ENCODE results near the gene PTPRF.
"Not testable (repeated sequence)": the region's sequence is repeated elsewhere in the genome, so short reads cannot be mapped to it uniquely, and the experiment has no call there.

Gene PTPRF

DNA sequence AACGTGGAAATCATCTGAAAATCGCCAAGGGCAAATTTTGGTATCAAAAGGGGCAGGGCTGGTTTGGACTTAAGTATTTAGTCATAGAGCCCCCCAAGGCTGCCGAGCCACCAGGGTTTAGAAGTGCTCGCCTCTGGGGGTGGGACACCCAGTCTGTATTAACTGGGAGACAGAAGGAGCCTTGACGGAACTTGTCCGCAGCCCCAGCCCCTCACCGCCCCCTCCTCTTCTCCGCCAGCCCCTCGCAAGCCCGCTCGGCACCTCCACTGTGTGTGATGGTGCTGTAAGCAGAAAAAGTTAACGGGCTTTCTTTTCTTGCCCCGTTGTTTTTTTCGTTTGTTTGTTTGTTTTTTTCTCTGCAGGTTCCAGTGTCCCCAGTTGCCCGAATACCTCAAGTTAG is 81.7 kb downstream of the PTPRF start:
- no peak for DNase-seq

DNA sequence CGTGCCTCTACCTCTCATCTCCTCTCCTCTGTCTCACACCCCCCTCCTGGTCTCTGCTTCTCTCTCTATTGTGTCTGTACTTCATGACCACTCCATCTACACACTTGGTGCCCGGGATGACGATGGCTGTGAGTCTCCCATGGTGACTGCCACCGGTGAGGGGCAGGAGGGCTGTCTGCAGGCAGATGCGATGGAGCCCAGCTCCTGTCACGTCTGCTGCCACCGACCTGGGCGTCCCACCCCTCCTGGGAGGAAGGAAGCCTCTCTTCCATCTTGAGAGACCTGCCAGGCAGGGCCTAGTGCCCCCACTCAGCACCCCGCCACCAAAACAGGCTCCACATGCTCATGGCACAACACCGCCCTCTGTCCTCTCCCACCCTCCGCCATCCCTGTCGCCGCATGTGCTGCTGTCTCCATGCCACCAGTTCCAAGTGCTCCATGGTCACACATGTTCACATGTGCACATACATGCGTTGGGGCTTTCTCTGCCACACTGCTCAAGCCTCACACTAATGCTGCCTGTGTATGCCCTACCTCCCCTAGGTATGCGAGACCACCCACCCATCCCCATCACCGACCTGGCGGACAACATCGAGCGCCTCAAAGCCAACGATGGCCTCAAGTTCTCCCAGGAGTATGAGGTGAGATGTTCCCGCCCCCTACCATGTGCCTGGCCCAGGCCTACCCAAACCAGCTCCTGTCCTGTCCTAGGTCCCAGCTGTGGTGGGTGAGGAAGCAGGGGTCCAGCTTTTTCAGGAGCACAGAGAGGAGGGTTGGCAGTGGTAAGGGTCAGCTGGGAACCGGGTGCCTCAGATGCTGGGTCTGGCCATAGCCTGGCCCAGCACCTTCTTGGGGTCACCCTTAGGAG is 82.6 kb downstream of the PTPRF start:
- no peak for DNase-seq

DNA sequence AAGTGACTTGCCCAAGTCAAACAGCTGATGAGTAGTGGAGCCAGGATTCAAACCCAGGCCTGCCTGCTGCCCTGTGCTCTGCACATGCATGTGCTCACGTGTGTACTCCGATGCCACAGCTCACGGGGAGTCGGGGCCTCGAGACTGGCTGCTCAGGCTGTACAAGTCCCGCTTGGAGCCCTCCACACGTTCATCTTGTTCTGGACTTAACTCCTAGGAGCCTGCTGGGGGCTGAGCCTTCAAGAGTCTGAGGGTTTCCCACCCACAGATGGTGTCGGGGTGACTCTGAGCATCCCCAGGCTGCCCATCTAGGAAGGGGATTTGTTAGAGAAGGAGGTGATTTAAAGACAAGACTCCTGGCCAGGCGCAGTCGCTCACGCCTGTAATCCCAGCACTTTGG is 83.5 kb downstream of the PTPRF start:
- DNase-seq = no peak

DNA sequence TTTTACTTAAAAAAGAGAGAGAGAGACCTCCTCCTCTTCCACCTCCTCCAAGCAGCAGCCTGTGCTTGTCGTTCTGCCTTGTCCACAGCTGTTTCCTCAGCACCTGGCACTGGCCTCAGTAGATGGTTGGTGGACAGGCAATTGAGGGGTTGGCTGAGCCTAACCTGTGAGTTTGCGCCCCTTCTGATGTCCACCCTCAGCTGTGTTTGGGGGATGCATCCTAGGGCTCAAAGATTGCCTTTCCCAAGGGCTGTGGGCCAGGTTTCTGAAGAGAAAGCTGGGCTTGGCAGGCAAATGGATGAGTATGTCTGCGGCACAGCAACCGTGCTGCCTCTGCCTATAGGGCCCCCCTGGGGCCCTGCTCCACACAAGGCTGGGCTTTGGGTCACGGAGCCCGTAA is 84.2 kb downstream of the PTPRF start:
- DNase-seq = no peak

DNA sequence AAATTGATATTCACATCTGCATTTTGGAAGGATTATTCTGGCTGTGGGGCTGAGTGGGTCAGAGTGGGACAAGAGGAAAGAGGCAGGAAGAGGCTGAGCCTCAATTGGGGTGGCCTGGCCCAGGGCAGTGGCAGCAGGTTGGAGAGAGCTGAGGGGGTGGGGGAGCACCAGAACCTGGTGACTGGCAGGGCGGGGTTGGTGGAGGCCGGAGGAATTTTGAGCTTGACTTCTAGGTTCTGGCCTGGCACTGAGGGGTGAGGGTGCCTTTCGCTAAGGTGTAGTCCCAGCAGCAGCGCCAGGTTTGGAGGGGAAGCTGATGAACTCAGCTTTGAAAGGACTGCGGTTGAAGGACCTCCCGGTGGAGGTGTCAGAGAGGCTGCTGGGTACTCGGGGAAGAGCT is 85.7 kb downstream of the PTPRF start:
- DNase-seq = no peak

DNA sequence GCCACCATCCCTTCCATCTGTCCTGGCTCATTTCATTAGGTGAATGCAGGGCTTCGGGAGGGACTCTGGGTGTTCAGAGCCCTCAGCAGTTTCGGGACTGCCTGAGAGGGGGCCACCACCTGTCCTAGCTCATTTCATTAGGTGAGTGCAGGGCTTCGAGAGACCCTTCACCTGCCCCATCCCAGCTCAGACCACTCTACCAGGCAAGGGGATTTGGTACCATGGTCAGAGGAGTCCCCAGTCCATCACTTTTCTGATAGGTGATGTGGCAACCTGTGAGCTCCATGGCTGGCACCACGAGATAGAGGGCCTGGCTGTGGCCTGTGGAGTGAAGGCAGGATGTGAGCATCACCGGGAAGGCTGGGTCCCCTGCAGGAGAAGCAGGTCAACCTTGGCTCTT is 86.3 kb downstream of the PTPRF start:
- no peak for DNase-seq

DNA sequence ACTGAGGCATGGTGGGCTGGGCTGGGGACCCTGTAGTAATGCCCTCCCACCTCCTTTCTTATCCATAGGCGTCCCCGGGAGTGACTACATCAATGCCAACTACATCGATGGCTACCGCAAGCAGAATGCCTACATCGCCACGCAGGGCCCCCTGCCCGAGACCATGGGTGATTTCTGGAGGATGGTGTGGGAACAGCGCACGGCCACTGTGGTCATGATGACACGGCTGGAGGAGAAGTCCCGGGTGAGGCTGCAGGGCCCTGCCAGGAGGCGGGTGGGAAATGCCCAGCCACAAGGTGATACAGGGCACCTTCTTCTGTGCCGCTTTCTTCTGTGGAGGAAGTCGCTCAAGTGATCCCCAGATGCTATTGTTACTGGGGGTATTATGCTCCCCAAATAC is 87.0 kb downstream of the PTPRF start:
- DNase-seq = no peak

DNA sequence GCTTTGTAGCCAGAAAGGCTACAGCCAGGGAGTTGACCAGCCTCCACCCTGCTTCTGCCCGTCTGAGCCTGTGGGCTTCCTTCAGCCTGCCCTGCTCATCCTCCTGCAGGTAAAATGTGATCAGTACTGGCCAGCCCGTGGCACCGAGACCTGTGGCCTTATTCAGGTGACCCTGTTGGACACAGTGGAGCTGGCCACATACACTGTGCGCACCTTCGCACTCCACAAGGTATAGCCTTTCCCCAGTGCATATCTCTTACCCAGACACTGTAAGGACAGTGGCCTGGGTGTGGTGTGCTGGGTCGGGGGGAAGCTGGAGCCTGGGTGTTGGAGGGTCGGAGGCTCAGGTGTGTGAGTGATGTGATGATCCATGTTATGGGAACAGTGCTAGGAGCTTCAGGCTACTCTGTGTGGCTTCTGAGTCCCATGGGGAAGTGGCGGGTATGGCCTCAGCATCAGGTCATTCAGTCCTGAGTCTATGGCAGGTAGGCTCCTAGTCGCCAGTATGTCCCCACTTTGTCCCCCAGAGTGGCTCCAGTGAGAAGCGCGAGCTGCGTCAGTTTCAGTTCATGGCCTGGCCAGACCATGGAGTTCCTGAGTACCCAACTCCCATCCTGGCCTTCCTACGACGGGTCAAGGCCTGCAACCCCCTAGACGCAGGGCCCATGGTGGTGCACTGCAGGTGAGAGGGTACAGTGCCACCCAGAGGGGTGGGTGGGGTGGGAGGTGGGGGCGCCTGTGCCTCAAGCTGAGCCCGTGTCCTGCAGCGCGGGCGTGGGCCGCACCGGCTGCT is 88.0 kb downstream of the PTPRF start:
- DNase-seq = no peak

DNA sequence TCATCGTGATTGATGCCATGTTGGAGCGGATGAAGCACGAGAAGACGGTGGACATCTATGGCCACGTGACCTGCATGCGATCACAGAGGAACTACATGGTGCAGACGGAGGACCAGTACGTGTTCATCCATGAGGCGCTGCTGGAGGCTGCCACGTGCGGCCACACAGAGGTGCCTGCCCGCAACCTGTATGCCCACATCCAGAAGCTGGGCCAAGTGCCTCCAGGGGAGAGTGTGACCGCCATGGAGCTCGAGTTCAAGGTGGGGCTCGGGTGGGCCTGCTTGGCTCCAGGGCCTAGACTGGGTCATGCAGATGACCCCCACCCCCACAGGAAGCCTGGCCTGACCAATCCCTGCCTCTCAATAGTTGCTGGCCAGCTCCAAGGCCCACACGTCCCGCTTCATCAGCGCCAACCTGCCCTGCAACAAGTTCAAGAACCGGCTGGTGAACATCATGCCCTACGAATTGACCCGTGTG is 88.7 kb downstream of the PTPRF start:
- DNase-seq = no peak

DNA sequence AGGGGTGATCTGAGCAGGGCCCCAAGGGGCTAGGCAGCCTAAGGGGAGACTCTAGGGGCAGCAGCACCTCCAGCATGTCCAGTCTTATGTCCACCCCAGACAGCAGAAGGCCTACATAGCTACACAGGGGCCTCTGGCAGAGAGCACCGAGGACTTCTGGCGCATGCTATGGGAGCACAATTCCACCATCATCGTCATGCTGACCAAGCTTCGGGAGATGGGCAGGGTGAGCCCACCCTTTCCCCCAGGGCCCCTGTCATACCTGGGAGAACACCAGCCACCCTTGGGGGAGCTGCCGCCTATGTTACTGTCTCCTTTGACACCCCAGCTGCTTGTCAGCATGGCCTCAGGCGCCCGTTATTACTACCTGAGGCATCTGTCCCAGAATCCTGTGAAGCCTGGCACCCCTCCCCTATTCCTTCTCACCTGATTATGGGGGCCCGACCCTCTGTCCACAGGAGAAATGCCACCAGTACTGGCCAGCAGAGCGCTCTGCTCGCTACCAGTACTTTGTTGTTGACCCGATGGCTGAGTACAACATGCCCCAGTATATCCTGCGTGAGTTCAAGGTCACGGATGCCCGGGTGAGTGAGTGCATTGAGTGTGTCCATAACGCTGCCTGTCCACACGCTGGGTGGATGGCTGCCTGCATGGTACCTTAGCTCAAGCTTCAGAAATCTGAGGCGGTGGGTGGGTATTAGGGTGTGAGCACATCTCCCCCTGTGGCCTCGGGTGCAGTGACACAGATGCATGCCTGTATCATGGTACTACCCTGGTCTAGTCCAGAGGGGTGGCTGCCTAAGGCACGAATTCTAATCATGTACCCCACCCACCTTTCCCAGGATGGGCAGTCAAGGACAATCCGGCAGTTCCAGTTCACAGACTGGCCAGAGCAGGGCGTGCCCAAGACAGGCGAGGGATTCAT is 89.6 kb downstream of the PTPRF start:
- no peak for DNase-seq

DNA sequence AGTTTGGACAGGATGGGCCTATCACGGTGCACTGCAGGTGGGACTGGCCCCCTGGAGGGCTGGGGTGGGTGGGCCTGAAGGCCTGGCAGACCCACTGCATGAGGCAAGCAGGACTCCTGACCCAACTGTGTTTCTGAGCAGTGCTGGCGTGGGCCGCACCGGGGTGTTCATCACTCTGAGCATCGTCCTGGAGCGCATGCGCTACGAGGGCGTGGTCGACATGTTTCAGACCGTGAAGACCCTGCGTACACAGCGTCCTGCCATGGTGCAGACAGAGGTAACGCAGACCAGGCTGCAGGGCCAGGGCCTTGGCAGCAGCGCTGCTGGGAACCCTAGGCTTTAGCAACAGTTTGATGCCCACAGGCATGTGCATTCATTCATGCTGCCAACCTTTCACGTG is 90.3 kb downstream of the PTPRF start:
- no peak for DNase-seq

DNA sequence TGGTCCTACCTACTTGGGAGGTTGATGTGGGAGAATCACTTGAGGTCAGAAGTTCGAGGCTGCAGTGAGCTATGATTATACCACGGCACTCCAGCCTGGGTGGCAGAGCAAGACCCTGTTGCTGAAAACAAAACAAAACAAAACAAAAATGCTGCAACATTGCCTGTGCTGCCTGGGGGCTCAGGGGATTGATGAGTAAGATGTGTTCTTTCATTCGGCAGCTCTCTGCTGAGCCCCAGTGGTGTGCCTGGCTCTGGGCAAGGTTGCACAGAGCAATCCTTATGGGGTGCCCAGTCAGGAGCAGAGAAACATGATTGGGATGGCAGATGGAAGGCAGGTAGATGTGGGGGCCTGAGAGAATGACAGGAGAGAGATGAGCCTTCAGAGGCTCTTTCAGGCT is 90.7 kb downstream of the PTPRF start:
- DNase-seq = no peak

DNA sequence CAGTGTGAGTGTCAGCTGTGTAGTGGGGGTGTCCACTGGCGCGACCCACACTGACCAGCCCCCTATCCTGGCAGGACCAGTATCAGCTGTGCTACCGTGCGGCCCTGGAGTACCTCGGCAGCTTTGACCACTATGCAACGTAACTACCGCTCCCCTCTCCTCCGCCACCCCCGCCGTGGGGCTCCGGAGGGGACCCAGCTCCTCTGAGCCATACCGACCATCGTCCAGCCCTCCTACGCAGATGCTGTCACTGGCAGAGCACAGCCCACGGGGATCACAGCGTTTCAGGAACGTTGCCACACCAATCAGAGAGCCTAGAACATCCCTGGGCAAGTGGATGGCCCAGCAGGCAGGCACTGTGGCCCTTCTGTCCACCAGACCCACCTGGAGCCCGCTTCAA is 91.2 kb downstream of the PTPRF start:
- DNase-seq = no peak

DNA sequence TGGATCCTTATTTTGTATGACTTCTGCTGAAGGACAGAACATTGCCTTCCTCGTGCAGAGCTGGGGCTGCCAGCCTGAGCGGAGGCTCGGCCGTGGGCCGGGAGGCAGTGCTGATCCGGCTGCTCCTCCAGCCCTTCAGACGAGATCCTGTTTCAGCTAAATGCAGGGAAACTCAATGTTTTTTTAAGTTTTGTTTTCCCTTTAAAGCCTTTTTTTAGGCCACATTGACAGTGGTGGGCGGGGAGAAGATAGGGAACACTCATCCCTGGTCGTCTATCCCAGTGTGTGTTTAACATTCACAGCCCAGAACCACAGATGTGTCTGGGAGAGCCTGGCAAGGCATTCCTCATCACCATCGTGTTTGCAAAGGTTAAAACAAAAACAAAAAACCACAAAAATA is 91.8 kb downstream of the PTPRF start:
- DNase-seq = no peak

DNA sequence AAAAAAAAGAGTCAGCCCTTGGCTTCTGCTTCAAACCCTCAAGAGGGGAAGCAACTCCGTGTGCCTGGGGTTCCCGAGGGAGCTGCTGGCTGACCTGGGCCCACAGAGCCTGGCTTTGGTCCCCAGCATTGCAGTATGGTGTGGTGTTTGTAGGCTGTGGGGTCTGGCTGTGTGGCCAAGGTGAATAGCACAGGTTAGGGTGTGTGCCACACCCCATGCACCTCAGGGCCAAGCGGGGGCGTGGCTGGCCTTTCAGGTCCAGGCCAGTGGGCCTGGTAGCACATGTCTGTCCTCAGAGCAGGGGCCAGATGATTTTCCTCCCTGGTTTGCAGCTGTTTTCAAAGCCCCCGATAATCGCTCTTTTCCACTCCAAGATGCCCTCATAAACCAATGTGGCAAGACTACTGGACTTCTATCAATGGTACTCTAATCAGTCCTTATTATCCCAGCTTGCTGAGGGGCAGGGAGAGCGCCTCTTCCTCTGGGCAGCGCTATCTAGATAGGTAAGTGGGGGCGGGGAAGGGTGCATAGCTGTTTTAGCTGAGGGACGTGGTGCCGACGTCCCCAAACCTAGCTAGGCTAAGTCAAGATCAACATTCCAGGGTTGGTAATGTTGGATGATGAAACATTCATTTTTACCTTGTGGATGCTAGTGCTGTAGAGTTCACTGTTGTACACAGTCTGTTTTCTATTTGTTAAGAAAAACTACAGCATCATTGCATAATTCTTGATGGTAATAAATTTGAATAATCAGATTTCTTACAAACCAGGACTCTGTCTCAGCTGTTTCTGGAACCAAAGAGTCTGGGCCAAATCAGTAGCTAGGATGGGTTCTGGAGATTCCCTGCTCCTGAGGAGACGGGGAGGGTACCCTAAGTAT is 92.5 kb downstream of the PTPRF start:
- no peak for DNase-seq

DNA sequence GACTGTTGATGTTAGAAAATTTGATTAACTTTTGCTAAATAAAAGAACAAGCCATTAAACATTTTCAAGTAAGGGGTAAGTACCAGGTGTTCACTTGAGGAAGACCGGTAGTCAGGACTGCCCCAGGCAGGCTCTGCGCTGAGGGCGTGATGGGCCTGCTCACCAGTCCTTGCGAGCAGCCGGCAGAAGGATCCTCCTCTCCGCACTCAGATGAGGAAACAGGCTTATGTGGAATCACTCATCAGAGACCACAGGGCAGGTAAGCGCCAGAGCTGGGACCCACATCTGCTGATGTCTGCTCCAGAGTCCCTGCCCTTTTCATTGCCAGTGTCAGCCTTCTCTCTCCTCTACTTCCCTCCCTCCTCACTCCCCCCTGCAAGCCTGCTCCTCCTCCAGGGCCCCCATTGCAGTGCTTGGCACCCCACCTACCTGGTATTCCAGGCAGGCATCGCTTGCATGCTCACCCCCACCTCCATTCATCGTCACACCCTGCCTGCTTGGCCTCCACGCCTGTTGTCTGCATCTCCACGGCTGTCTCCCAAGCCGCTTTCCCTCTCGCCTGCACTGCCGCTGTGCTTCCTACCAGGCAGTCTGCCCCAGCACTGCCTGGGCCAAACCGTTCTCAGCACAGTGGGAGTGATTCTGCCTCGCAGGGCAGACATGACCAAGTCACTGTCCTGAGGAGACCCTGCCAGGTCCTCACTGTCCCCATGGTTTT is 94.5 kb downstream of the PTPRF start:
- no peak for DNase-seq

DNA sequence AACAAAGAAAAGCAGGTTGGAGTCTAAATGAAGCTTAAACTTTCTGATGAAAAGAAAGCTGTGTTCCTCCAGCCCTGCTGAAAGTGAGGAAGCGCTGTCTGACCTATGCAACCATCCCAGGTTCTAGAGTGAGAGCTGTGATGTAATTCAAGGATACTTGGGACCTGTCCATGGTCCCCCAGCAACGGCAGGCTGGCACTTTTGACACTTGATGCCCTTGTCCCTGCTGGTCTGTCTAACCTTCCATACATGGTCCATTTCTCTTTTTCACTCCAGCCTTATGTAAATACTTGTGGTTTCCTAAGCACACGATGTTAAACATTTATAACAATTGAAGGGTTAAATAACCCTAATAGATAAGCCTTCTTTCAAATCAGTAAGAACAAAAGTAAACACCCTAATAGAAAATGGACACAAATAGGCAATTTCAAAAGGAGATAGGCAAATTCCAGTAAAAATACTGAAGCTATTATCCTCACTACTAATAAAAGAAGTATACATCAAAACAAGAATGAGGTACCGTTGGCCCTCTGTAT is 101.5 kb downstream of the PTPRF start:
- DNase-seq = no peak

DNA sequence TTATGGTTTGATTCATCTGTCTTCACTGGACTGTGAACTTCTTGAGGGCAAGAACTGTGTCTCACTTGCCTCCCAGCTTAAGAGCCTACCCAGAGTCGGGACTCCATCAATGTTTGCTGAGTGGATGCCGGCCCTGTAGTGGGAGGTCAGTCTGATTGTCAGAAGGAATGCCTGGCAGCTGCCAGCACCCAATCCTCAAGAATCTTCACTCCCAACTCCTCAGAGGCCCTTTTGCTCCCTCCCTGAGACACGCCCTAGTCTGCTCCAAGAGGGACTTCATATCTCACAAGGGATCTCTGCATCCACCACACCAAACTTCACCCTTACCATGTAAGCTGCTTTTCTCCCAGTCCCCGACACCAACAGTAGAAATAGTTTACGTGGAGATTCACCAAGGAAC is 104.0 kb downstream of the PTPRF start:
- no peak for DNase-seq

DNA sequence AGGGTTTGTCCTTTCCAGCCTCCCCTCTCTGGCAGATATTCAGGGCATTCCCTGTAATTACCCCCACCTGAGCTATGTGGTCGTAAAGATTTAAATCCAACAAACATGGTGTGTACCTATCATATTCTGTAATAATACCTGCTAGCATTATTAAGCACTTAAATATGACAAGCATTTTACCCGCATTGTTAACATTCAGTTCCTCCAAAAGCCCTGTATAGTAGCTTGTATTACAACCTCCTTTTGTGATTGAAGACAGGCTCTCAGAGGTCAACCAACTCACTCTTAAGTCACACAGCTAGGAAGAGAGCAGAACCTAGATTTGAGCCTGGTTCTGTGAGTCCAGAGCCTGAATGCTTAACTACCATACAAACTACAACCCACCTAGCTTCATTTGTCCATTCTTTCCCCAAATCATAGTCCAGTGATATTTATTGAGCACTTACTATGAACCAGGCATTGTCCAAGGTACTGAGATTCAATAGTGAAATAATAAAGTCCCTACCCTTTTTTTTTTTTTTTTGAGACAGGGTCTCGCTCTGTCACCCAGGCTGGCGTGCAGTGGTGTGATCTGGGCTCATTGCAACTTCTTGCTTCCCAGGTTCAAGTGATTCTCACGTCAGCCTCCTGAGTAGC is 105.4 kb downstream of the PTPRF start:
- no peak for DNase-seq

DNA sequence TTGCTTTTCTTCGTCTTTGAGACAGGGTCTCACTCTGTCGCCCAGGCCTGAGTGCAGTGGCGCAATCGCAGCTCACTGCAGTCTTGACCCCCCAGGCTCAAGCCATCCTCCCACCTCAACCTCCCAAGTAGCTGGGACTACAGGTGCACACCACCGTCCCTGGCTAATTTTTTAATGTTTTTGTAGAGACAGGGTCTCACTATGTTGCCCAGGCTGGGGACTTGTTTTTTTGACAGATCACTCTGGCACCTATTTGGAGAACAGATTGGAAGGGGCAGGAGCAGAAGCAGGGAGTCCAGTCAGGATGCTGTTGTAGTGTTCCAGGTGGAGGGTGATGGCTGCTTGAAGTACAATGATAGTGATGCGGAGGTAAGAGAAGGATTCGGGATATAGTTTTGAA is 106.6 kb downstream of the PTPRF start:
- no peak for DNase-seq

DNA sequence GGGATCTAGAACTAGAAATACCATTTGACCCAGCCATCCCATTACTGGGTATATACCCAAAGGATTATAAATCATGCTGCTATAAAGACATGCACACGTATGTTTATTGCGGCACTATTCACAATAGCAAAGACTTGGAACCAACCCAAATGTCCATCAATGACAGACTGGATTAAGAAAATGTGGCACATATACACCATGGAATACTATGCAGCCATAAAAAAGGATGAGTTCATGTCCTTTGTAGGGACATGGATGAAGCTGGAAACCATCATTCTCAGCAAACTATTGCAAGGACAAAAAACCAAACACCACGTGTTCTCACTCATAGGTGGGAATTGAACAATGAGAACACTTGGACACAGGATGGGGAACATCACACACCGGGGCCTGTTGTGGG is 107.7 kb downstream of the PTPRF start:
- not testable (repeated sequence) for DNase-seq
